ENCODE measurements around the gene HK1.

HK1 gene

DNA sequence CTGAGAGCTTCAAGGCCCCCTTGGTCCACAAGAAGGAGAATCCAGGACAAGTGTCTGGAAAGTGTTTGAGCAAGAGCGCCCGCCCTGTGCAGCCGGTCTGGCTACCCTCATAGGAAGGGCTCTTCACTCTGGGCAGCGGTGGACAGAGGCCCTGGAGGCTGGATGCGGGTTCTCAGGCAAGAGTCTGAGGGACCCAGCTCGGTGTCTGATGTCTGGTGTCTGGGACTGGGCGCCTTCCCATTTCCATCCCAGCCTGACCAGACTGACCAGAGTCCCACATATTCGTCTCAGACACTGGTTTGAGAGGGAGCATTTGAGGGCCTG is 59.8 kb downstream of the HK1 start:
- ChIA-PET CTCF (interaction anchor here (1.0 kb wide), 1 partner anchor 100 kb away, joined by 5 read pairs; no protein-coding TSS in a partner anchor), POLR2A (interaction anchor here (1.0 kb wide), 1 partner anchor 15 kb away, joined by 5 read pairs; no protein-coding TSS in a partner anchor)
- Histone ChIP-seq H3K4me1 (ENCODE audit: control insufficient read depth, insufficient read depth, low read length) (peaks cover 6% of the 10 kb centered on the region), H3K9me3 (ENCODE audit: control insufficient read depth, insufficient read depth, low read depth, low read length) (no peaks in the 10 kb centered on the region), H3K4me3 (ENCODE audit: low read depth, low read length) (no peak overlapping the region), H3K36me3 (ENCODE audit: control insufficient read depth in 2 of 2, insufficient read depth in 1 of 2, low read length in 2 of 2) (no peaks in the 10 kb centered on the region), H3K27ac (ENCODE audit: extremely low read depth, low read depth, low read length) (peak overlapping the region; percentile 8; the same call in 1 of the 2 replicates)
- TF ChIP-seq, protein P1, sequence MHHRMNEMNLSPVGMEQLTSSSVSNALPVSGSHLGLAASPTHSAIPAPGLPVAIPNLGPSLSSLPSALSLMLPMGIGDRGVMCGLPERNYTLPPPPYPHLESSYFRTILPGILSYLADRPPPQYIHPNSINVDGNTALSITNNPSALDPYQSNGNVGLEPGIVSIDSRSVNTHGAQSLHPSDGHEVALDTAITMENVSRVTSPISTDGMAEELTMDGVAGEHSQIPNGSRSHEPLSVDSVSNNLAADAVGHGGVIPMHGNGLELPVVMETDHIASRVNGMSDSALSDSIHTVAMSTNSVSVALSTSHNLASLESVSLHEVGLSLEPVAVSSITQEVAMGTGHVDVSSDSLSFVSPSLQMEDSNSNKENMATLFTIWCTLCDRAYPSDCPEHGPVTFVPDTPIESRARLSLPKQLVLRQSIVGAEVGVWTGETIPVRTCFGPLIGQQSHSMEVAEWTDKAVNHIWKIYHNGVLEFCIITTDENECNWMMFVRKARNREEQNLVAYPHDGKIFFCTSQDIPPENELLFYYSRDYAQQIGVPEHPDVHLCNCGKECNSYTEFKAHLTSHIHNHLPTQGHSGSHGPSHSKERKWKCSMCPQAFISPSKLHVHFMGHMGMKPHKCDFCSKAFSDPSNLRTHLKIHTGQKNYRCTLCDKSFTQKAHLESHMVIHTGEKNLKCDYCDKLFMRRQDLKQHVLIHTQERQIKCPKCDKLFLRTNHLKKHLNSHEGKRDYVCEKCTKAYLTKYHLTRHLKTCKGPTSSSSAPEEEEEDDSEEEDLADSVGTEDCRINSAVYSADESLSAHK (tag by site-specific recombination; IDR thresholded peaks at IDR 0.05): peak; percentile 69; the same call in 1 of the 2 replicates
- TF ChIP-seq MEIS1 (CRISPR knock-in tag; IDR thresholded peaks at IDR 0.05; ENCODE audit: borderline replicate concordance): no peak

DNA sequence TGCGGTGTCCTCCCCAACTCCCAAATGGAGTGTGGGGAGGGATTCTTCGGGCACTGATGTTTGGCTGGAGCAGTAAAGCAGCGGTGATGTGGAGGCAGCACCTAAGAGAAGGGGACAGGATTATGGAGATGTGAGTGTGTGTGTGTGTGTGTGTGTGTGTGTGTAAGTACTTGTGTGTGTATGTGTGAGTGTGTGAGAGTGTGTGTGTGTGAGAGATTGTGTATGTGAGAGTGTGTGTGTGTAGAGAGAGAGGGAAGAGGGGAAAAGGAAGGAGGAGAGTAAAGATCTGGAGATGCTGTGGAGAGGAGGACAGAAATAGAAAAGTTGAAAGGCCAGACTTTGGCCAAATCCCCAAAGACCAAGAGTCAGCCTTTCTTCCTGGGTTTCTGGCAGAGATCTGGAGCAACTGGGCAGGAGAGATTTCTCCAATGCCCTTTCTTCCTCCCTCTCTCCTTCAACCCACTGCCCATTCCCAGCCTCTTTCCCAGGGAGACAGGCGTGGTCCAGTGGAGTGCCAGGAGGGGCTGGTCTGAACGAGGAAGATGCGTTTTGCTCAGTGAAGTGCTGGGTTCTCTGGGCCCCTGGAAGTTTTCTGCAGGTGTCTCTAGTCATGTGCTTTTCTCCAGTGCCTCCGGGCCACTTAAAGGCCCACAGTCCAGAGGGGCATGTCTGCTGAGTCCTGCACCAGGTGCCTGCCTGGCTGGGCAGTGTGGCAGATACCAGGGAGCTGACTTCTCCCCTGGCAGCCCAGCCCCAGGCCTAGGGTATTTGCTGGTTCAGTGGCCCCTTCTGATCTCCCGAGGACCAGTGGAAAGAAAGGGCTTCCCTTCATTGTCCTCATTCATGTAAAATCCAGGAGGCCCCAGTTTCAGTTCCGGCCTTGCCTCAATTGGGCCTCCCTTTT is 60.5 kb downstream of the HK1 start:
- Histone ChIP-seq H3K4me3 (ENCODE audit: low read depth, low read length) (no peak overlapping the region), H3K9me3 (ENCODE audit: control insufficient read depth, insufficient read depth, low read depth, low read length) (no peaks in the 10 kb centered on the region), H3K27ac (ENCODE audit: extremely low read depth, low read depth, low read length) (no peak overlapping the region), H3K36me3 (ENCODE audit: control insufficient read depth in 2 of 2, insufficient read depth in 1 of 2, low read length in 2 of 2) (peaks cover 0 to 7% of the 10 kb centered on the region in 2 experiments; a peak in 2 of 3 replicates), H3K4me1 (ENCODE audit: control insufficient read depth, insufficient read depth, low read length) (peaks cover 6% of the 10 kb centered on the region)
- POLR2A ChIA-PET: no interaction called here
- CTCF ChIA-PET: interaction anchor here (0.7 to 1.0 kb wide), 4 partner anchors 21 to 292 kb away, joined by 3 to 5 read pairs (median 3); no protein-coding TSS in a partner anchor
- TF ChIP-seq ZNF366 (tag by site-specific recombination; conservative IDR thresholded peaks at IDR 0.05) (peak; percentile 77), KLF7 (tag by site-specific recombination; IDR thresholded peaks at IDR 0.05; ENCODE audit: borderline replicate concordance) (no peak), GLIS1 (tag by site-specific recombination; IDR thresholded peaks at IDR 0.05) (no peak), ZNF658 (tag by site-specific recombination; IDR thresholded peaks at IDR 0.05) (no peak), ZNF548 (tag by site-specific recombination; IDR thresholded peaks at IDR 0.05) (no peak), ZNF530 (tag by site-specific recombination; IDR thresholded peaks at IDR 0.05; ENCODE audit: low read depth) (no peak), PRDM1 (tag by site-specific recombination; IDR thresholded peaks at IDR 0.05) (peak; percentile 88), ZNF621 (tag by site-specific recombination; IDR thresholded peaks at IDR 0.05) (no peak), ZNF514 (tag by site-specific recombination; IDR thresholded peaks at IDR 0.05) (no peak), WT1 (tag by site-specific recombination; IDR thresholded peaks at IDR 0.05) (no peak), SETDB1 (IDR thresholded peaks at IDR 0.05; ENCODE audit: insufficient read length, low read length) (no peak), ZNF791 (tag by site-specific recombination; IDR thresholded peaks at IDR 0.05) (0 out of 2 replicates have a peak, but pooled peaks have one; percentile 21), ZNF311 (tag by site-specific recombination; IDR thresholded peaks at IDR 0.05; ENCODE audit: borderline replicate concordance) (no peak), ZNF138 (tag by site-specific recombination; IDR thresholded peaks at IDR 0.05; ENCODE audit: borderline replicate concordance) (no peak)
- TF ChIP-seq, protein P2, sequence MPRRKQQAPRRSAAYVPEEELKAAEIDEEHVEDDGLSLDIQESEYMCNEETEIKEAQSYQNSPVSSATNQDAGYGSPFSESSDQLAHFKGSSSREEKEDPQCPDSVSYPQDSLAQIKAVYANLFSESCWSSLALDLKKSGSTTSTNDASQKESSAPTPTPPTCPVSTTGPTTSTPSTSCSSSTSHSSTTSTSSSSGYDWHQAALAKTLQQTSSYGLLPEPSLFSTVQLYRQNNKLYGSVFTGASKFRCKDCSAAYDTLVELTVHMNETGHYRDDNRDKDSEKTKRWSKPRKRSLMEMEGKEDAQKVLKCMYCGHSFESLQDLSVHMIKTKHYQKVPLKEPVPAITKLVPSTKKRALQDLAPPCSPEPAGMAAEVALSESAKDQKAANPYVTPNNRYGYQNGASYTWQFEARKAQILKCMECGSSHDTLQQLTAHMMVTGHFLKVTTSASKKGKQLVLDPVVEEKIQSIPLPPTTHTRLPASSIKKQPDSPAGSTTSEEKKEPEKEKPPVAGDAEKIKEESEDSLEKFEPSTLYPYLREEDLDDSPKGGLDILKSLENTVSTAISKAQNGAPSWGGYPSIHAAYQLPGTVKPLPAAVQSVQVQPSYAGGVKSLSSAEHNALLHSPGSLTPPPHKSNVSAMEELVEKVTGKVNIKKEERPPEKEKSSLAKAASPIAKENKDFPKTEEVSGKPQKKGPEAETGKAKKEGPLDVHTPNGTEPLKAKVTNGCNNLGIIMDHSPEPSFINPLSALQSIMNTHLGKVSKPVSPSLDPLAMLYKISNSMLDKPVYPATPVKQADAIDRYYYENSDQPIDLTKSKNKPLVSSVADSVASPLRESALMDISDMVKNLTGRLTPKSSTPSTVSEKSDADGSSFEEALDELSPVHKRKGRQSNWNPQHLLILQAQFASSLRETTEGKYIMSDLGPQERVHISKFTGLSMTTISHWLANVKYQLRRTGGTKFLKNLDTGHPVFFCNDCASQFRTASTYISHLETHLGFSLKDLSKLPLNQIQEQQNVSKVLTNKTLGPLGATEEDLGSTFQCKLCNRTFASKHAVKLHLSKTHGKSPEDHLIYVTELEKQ (tag by site-specific recombination; IDR thresholded peaks at IDR 0.05; ENCODE audit: borderline replicate concordance): no peak
- TF ChIP-seq, protein P3, sequence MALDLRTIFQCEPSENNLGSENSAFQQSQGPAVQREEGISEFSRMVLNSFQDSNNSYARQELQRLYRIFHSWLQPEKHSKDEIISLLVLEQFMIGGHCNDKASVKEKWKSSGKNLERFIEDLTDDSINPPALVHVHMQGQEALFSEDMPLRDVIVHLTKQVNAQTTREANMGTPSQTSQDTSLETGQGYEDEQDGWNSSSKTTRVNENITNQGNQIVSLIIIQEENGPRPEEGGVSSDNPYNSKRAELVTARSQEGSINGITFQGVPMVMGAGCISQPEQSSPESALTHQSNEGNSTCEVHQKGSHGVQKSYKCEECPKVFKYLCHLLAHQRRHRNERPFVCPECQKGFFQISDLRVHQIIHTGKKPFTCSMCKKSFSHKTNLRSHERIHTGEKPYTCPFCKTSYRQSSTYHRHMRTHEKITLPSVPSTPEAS (tag by site-specific recombination; IDR thresholded peaks at IDR 0.05): peak; percentile 93
- TF ChIP-seq, protein P4, sequence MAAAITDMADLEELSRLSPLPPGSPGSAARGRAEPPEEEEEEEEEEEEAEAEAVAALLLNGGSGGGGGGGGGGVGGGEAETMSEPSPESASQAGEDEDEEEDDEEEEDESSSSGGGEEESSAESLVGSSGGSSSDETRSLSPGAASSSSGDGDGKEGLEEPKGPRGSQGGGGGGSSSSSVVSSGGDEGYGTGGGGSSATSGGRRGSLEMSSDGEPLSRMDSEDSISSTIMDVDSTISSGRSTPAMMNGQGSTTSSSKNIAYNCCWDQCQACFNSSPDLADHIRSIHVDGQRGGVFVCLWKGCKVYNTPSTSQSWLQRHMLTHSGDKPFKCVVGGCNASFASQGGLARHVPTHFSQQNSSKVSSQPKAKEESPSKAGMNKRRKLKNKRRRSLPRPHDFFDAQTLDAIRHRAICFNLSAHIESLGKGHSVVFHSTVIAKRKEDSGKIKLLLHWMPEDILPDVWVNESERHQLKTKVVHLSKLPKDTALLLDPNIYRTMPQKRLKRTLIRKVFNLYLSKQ (tag by site-specific recombination; IDR thresholded peaks at IDR 0.05; ENCODE audit: borderline replicate concordance): no peak
- TF ChIP-seq, protein P5, sequence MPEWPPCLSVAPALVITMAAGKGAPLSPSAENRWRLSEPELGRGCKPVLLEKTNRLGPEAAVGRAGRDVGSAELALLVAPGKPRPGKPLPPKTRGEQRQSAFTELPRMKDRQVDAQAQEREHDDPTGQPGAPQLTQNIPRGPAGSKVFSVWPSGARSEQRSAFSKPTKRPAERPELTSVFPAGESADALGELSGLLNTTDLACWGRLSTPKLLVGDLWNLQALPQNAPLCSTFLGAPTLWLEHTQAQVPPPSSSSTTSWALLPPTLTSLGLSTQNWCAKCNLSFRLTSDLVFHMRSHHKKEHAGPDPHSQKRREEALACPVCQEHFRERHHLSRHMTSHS (tag by site-specific recombination; IDR thresholded peaks at IDR 0.05): no peak
- TF ChIP-seq, protein P6, sequence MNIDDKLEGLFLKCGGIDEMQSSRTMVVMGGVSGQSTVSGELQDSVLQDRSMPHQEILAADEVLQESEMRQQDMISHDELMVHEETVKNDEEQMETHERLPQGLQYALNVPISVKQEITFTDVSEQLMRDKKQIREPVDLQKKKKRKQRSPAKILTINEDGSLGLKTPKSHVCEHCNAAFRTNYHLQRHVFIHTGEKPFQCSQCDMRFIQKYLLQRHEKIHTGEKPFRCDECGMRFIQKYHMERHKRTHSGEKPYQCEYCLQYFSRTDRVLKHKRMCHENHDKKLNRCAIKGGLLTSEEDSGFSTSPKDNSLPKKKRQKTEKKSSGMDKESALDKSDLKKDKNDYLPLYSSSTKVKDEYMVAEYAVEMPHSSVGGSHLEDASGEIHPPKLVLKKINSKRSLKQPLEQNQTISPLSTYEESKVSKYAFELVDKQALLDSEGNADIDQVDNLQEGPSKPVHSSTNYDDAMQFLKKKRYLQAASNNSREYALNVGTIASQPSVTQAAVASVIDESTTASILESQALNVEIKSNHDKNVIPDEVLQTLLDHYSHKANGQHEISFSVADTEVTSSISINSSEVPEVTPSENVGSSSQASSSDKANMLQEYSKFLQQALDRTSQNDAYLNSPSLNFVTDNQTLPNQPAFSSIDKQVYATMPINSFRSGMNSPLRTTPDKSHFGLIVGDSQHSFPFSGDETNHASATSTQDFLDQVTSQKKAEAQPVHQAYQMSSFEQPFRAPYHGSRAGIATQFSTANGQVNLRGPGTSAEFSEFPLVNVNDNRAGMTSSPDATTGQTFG (tag by site-specific recombination; IDR thresholded peaks at IDR 0.05; ENCODE audit: borderline replicate concordance): no peak

Measured in HEK293 (cell line).